CD4-positive, alpha-beta T cell treated with Interleukin-6 for 4 hours (primary cell): Measurements from ENCODE around the gene FOXD3.

Experiments
- DNase-seq: peaks from one replicate; pipeline ENCODE4 v3.0.0-alpha.2; 2020; ENCODE audit warnings: mixed read lengths

The FOXD3 gene

DNA sequence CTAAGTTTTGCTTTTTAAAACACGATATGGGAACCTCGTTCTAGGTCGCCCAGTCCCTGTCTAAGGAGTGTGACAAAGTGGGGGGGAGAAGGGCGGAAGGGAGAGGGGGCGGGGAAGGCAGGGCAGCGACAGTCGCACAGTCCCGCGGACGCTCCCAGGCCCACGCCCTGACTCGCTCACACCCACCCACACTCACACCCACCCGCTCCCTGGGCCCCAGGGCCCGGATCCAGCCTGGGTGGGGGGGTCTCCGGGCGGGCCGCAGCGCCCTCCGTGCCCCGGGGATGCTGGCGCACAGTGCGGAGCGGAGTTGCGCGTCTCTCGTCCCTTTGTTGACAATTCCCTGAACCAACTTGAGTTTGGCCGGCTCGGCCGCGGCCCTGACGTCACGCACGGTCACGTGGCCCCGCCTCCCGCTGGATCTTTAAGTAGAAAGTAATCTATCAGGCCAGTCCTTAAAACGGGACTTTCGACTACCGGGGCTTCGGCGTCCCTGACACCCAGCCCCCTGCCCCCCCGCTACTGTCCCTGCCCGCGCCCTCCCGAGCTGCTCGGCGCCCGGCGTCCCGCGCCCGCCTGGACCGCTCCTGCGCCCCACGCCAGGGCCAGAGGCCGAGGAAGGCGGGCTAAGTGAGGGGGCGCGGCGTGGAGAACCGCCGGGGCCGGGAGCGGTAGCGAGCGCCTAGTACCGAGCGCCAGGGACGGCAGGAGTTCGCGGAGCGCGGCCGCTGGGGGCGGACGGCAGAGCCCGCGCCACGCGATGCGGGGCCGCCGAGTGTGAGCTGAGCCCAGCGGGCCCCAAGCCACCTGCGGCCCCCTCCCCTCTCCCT is at the start of gene FOXD3:
FOXD3 (plus strand) TSS at position 454 of the 830 bp plus-strand sequence. CDS start 492 bp downstream, outside the sequence.
- DNase-seq = peak; percentile 27

- DNase-seq = no peak
Measured at GRCh38 chr1:63272811-63273210, 49.6 kb upstream of the FOXD3 start.

DNA sequence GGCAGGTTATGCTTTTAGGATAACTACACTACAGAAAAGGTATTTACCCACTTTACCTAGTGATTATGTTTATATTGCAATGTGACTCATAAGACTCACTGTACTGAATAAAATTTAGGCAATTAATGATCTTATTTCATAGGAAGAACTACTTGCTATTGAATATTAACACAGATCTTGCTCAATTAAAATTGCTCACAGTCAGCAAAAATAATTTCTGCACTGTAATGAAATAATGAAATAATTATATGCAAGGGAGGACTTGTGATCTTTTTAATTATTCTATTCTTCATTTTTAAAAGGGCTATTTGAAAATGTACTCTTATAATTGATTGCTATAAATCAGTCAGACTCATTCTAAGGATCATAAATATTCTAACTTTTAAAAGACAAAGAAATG is 48.0 kb upstream of the FOXD3 start:
- no peak for DNase-seq

- DNase-seq = no peak
Measured at GRCh38 chr1:63274979-63275378, 47.4 kb upstream of the FOXD3 start.

GRCh38 chr1:63276624-63277023 is 45.7 kb upstream of the FOXD3 start:
- DNase-seq = no peak

- DNase-seq = no peak
Measured at GRCh38 chr1:63277195-63278192, 44.9 kb upstream of the FOXD3 start.

GRCh38 chr1:63281753-63282152 is 40.6 kb upstream of the FOXD3 start:
- no peak for DNase-seq

GRCh38 chr1:63289135-63289534 is 33.2 kb upstream of the FOXD3 start:
- DNase-seq = no peak

GRCh38 chr1:63294803-63295594 is 27.4 kb upstream of the FOXD3 start:
- no peak for DNase-seq

DNA sequence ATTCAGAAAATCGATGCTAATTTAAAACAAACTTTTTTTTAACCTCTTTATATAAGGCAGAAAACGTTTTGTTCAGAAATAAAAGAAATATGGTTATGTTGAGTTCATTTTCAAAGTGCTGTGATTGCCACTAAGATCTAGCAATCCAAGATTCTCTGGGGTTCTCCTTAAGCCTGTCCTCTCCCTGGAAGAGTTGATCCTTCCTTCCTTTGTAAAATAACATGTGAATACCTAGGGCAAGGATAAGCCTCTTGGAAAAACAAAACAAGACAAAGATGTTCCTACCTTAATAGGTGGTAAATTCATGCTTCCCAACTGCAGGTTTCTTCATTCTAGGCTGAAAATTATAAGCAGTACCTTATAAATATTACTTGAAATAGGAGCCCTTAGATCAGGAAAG is 18.0 kb upstream of the FOXD3 start:
- no peak for DNase-seq

- DNase-seq = no peak
Measured at GRCh38 chr1:63305043-63305442, 17.3 kb upstream of the FOXD3 start.

DNA sequence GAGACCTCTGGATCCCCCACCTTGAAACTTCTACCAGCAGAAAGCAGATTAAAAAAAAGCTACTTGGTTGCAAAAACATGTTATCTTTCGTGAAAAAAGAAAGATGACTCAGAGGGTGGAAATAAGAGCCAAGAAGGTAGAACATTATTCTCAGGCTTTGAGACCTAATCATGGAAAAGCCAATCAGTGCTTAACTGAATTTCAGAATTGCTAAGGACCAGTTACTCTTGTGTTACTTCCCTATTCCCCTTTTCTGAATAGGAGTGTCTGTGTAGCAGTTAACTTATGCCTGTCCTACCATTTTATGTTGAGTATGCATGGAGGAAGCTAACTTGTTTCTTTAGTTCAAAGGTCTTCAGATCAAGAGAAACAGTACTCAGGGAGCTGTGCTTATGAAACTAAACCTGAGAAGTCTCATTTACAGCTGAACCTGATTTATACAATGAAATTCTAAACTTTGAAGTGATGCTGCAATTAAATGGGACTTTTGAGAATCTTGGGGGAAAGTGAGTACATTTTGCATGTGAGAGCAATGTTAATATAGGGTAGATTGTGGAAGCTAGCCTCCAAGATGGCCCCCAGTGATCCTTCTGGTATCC is 15.1 kb upstream of the FOXD3 start:
- no peak for DNase-seq

DNA sequence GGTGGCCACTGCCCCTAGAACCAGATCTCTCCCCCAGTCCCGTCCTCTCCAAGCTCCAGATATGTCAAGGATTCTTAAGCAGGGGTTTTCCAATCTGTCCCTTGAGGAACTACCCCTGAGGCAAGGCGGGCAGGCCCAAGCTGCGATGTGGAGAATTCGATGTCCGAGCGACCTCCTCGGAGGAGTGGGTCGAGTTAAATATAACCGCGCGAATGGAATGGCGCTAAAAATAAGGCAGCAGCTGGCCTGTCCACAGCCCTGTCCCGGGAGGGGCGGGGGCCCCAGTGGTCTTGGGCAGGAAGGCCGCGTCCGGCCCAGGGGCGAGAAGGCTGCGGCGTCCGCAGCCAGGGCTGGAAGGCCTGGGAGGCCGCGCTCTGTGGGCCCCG is 5.8 kb upstream of the FOXD3 start:
- DNase-seq = no peak

- peak; percentile 56 for DNase-seq
Measured at GRCh38 chr1:63316984-63317816, 5.2 kb upstream of the FOXD3 start.

GRCh38 chr1:63317817-63318152 is 4.6 kb upstream of the FOXD3 start:
- no peak for DNase-seq

DNA sequence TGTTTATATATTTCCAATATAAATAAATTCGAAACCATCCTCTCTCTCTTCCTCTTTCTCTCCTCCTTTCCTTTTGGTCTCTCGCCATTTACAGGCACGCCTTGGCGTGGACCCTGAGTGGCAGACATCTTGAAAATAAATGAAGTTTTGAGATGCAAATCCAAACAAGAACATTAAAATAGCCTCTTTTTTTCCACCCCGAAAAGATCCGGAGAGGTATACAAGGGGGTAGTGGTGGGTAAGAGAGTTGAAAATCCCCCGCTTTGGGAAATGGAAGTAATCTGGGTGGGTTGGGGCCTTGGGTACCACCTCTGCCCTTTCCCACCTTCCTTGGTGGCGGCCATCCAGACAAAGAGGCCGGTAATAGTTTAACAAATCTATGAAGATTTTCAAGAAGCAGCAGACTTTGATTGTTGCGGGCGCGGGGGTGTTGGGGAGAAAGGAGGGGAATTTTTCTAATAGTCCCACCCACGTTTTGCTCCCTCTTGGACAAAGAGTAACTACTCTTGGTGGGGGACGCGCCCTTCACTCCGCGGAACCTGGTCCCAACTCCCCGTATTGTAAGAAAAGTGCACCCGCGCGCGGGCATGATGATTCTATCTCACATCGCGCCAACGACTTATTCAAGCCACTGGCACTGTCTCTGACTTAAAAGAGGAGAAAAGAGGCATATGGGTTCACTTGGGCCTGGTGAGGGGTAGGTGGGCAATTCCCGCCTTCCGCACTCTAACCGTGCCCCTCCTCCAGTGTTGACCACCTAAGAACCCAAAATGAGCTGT is 4.0 kb upstream of the FOXD3 start:
- no peak for DNase-seq

- no peak for DNase-seq
Measured at GRCh38 chr1:63319046-63320021, 3.0 kb upstream of the FOXD3 start.

- no peak for DNase-seq
Measured at GRCh38 chr1:63320022-63320721, 2.2 kb upstream of the FOXD3 start.
